T-cell (primary cell): ENCODE results near the gene CD300C. TPM values are rescaled to one million over a fixed set of nuclear protein-coding genes. Genes with fewer than 3 reads are reported as not detected.
"Not testable (repeated sequence)": the region's sequence is repeated elsewhere in the genome, so short reads cannot be mapped to it uniquely, and the experiment has no call there.

Source experiments
- ATAC-seq, 4 experiments: fragments of 200-7000 bp in 3 of 4; fragments of 150-1000 bp in 1 of 4; cut with Tn5 transposase; replicated peaks in 1 of 4; 1 replicate in 3 of 4; 2 replicates in 1 of 4; pipeline ENCODE4 v1.10.0; 2021; ENCODE audit warnings: moderate library complexity in 3 of 4, mild to moderate bottlenecking in 2 of 4, moderate number of reproducible peaks in 1 of 4
- CTCF ChIA-PET, 2 donors: fragments of 300-600 bp; sonication (Branson Sonifier 250); formaldehyde crosslinking; loops; one replicate each; lab custom pipeline; 2022; ENCODE audit warnings: antibody characterized with exemption in 2 of 2; lab: Charles Lee
- POLR2A ChIA-PET, 2 donors: fragments of 300-600 bp; sonication (Branson Sonifier 250); formaldehyde crosslinking; loops; one replicate each; lab custom pipeline; 2022; ENCODE audit warnings: antibody characterized with exemption in 2 of 2; lab: Charles Lee
- DNase-seq, 35 experiments: peaks; one replicate each; pipeline versions ENCODE4 v3.0.0 to v3.0.0-alpha.2; 2013 to 2023
- H3K27ac ChIP-seq: one replicate; pipeline ENCODE4 v1.5.1; 2013; ENCODE audit warnings: low read length
- H3K27me3 ChIP-seq, 2 experiments: replicated peaks in 1 of 2; 1 replicate in 1 of 2; 2 replicates in 1 of 2; pipeline versions ENCODE4 v1.6.1 to v1.7.0; 2013; ENCODE audit warnings: low read length in 1 of 2, mixed read lengths in 1 of 2; ENCODE audit not compliant: control insufficient read depth in 2 of 2, insufficient read depth in 2 of 2; ENCODE audit errors: extremely low read depth in 1 of 2
- H3K36me3 ChIP-seq, 2 donors: 1 replicate in 1 of 2; 2 replicates in 1 of 2; pipeline versions ENCODE4 v1.6.1 to v1.7.0; 2013; ENCODE audit warnings: low read length in 1 of 2; ENCODE audit not compliant: control insufficient read depth in 2 of 2, insufficient read depth in 1 of 2; ENCODE audit errors: extremely low read depth in 1 of 2
- H3K4me1 ChIP-seq, 2 experiments: 1 replicate in 1 of 2; 2 replicates in 1 of 2; pipeline versions ENCODE4 v1.6.1 to v1.7.0; 2013; ENCODE audit warnings: low read length in 2 of 2, mixed read lengths in 1 of 2; ENCODE audit not compliant: insufficient read depth in 2 of 2, control insufficient read depth in 1 of 2; ENCODE audit errors: extremely low read depth in 1 of 2
- H3K4me3 ChIP-seq, 2 donors: 1 replicate in 1 of 2; 2 replicates in 1 of 2; pipeline versions ENCODE4 v1.5.1 to v1.7.0; 2013; ENCODE audit warnings: mild to moderate bottlenecking in 2 of 2, low read length in 1 of 2, moderate library complexity in 1 of 2; ENCODE audit not compliant: control insufficient read depth in 1 of 2; ENCODE audit errors: extremely low read depth in 1 of 2
- H3K9me3 ChIP-seq: 2 replicates; pipeline ENCODE4 v1.7.0; 2013
- H3K27ac Mint-ChIP-seq, 2 donors: one replicate each; pipeline ENCODE4 v1.8.0; 2020 to 2021; ENCODE audit warnings: mild to moderate bottlenecking in 2 of 2, mixed read lengths in 2 of 2
- H3K27me3 Mint-ChIP-seq, 2 donors: one replicate each; pipeline ENCODE4 v1.8.0; 2021 to 2022; ENCODE audit warnings: mixed read lengths in 2 of 2
- H3K36me3 Mint-ChIP-seq: one replicate; pipeline ENCODE4 v1.8.0; 2021; ENCODE audit warnings: mixed read lengths
- H3K4me1 Mint-ChIP-seq, 3 donors: one replicate each; pipeline ENCODE4 v1.8.0; 2020 to 2022; ENCODE audit warnings: mixed read lengths in 3 of 3, mild to moderate bottlenecking in 1 of 3
- H3K4me3 Mint-ChIP-seq, 3 donors: one replicate each; pipeline ENCODE4 v1.8.0; 2020 to 2022; ENCODE audit warnings: mild to moderate bottlenecking in 3 of 3, mixed read lengths in 3 of 3, moderate library complexity in 3 of 3
- H3K9me3 Mint-ChIP-seq, 3 donors: one replicate each; pipeline ENCODE4 v1.8.0; 2020 to 2022; ENCODE audit warnings: mixed read lengths in 3 of 3
- WGBS: methylation state at CpG from one replicate; pipeline ENCODE4 v1.1.5; 2013; ENCODE audit warnings: missing lambda C conversion rate; ENCODE audit not compliant: insufficient coverage; 5-methylcytosine and 5-hydroxymethylcytosine counted together
- total RNA-seq, 35 experiments: library from RNA in 6 of 35; stranded (reverse) in 6 of 35; fragments of 120-200 nt in 1 of 35; gene quantifications; one replicate each; pipeline versions ENCODE4 v1.2.1 to v1.2.4 and lab custom pipeline; 2013 to 2026

CD300C gene
- total RNA-seq, 5 donors from 2014 or later (not counting 1 experiment from before 2014, with no cell fraction given): 0.18 TPM; not detected in 4

DNA sequence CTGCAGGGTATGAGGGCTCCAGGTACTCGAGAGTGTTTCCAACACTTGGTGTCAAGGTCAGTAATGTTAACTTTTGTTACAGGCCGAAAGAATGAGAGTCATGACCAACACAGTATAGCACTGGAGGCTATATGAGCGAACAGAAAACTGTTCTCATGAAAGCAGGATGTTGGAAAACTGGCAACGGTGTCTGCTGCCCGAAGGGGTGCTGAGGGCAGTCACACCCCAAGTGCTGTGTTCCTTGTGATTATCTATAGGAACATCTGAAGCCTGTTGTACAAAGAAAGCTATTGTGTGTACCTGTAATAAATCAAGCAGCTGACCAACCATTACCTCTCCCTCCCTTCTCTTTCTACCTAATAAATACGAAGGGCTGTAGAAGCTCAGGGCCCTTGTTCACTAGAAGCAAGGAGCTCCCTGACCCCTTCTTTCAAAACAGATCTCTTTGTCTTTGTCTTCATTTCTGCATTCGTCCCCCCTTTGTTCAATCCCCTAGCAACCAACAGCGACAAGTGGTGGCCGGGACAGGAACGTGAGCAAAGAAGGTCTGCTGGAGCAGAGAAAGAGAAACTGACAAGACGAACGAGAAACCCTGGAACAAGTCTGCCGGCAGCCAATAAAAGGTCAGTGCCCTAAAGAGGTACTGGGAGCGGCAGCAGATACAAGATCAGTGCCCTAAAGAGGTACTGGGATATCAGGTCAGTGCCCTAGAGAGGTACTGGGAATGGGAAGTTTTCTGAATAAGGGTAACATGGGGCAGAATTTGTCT is 38.6 kb upstream of the CD300C start:
- no peak for ATAC-seq
- Mint-ChIP-seq H3K4me1 (peaks cover 8 to 12% (median 11%) of the 10 kb centered on the region in 3 donors), H3K27me3 (peaks cover 0 to 22% of the 10 kb centered on the region in 2 donors), H3K36me3 (no peaks in the 10 kb centered on the region), H3K4me3 (no peak overlapping the region), H3K9me3 (no peaks in the 10 kb centered on the region), H3K27ac (no peak overlapping the region)
- Histone ChIP-seq H3K27me3 (peaks cover 0 to 9% of the 10 kb centered on the region in 2 experiments), H3K36me3 (no peaks in the 10 kb centered on the region), H3K9me3 (no peaks in the 10 kb centered on the region), H3K4me1 (peaks cover 0 to 8% of the 10 kb centered on the region in 2 experiments), H3K27ac (no peak overlapping the region), H3K4me3 (no peak overlapping the region)
- CTCF ChIA-PET: no interaction called here
- DNase-seq: no peak
- POLR2A ChIA-PET: no interaction called here
- 91% methylated on average over 11 of the region's 14 CpGs for WGBS

DNA sequence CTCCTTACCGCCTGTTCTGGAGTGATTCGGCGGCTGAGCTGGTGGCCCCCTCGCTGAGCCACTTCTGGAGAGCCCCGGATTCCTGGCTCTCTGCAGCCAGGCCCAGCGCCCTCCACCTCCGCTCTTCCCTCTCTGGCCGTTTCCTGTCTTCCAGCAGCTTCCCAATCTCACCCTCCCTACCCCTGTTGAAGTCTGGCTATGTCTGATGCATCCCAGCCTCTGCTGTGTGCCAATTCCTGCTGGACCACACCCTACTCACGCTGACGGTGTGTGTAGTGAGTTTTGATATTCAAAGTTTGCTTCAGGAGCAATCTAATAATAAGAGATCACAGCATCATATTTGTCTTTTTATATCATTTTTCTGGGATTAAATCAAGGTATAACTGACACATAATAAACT is 36.7 kb upstream of the CD300C start:
- Mint-ChIP-seq H3K4me1 (peaks cover 14 to 17% (median 16%) of the 10 kb centered on the region in 3 donors), H3K27me3 (peaks cover 0 to 12% of the 10 kb centered on the region in 2 donors), H3K4me3 (no peak overlapping the region), H3K27ac (no peak overlapping the region), H3K36me3 (no peaks in the 10 kb centered on the region), H3K9me3 (no peaks in the 10 kb centered on the region)
- peaks cover 0 to 11% of the 10 kb centered on the region in 2 experiments for H3K4me1 ChIP-seq
- H3K27ac ChIP-seq: no peak overlapping the region
- DNase-seq: no peak
- ATAC-seq: no peak
- H3K9me3 ChIP-seq: no peaks in the 10 kb centered on the region
- WGBS: 87% methylated on average over 7 of the region's 10 CpGs
- peaks cover 0 to 6% of the 10 kb centered on the region in 2 experiments for H3K27me3 ChIP-seq
- POLR2A ChIA-PET: no interaction called here
- H3K4me3 ChIP-seq: no peak overlapping the region
- CTCF ChIA-PET: no interaction called here
- H3K36me3 ChIP-seq: no peaks in the 10 kb centered on the region

DNA sequence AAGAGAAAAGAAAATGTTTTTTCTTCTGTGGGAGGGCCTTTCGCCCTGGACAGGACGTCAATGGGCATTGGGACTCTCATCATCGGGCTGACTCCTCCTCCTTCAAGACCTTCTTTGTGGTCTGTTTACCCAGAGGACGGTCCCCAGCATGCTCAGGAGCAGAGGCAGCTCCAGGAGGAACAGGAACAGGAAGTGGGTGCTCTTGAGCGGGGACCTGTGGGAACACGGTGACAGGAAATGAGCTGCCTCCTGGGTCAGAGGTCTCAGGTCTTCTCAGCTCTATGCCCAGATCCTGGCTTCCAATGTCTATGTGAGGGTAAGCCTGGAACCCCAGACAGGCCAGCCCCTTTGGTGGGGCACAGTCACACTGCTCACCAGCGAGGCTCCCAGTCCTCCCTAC is 34.0 kb upstream of the CD300C start:
- DNase-seq (no peak), ATAC-seq (no peak)
- ChIA-PET POLR2A (no interaction called here), CTCF (no interaction called here)
- Mint-ChIP-seq H3K27me3 (peaks cover 0 to 2% of the 10 kb centered on the region in 2 donors), H3K4me3 (peak overlapping the region in 1 of 3 donors; percentile 36), H3K36me3 (no peaks in the 10 kb centered on the region), H3K27ac (no peak overlapping the region), H3K4me1 (peaks cover 14 to 17% (median 16%) of the 10 kb centered on the region in 3 donors), H3K9me3 (no peaks in the 10 kb centered on the region)
- H3K27me3 ChIP-seq: peaks cover 0 to 5% of the 10 kb centered on the region in 2 experiments
- no peak overlapping the region for H3K27ac ChIP-seq
- H3K36me3 ChIP-seq: no peaks in the 10 kb centered on the region
- no peak overlapping the region for H3K4me3 ChIP-seq
- peaks cover 0 to 11% of the 10 kb centered on the region in 2 experiments for H3K4me1 ChIP-seq
- H3K9me3 ChIP-seq: no peaks in the 10 kb centered on the region
- WGBS: 40% methylated on average over 7 of the region's 7 CpGs

DNA sequence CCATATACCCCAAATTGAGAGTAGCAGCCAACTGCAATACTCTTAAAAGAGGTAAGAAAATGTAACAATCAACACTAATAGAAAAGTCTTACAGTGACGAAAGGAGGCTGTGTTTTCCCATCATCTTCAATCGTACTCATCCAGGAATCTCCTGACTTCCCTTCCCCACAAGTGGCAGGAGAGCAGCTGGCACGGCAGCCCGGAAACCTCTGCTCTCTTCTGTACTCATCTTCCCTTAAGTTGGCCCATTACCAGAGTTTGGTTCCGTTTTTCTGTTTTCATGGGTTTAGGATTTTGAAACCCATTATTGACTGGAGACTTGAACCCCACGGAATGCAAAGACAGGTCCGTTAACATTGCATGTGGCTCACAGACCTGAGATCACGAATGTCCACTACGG is 33.1 kb upstream of the CD300C start:
- CTCF ChIA-PET: no interaction called here
- POLR2A ChIA-PET: no interaction called here
- H3K36me3 ChIP-seq: no peaks in the 10 kb centered on the region
- no peak overlapping the region for H3K27ac Mint-ChIP-seq
- H3K9me3 Mint-ChIP-seq: no peaks in the 10 kb centered on the region
- H3K4me1 Mint-ChIP-seq: peaks cover 14 to 17% (median 16%) of the 10 kb centered on the region in 3 donors
- no peak for ATAC-seq
- H3K27ac ChIP-seq: no peak overlapping the region
- peaks cover 0 to 3% of the 10 kb centered on the region in 2 experiments for H3K27me3 ChIP-seq
- H3K9me3 ChIP-seq: no peaks in the 10 kb centered on the region
- no peak for DNase-seq
- WGBS: 98% methylated on average over 7 of the region's 9 CpGs
- peaks cover 2 to 6% of the 10 kb centered on the region in 2 donors for H3K27me3 Mint-ChIP-seq
- peak overlapping the region in 1 of 3 donors; percentile 36 for H3K4me3 Mint-ChIP-seq
- peaks cover 0 to 11% of the 10 kb centered on the region in 2 experiments for H3K4me1 ChIP-seq
- H3K36me3 Mint-ChIP-seq: no peaks in the 10 kb centered on the region
- no peak overlapping the region for H3K4me3 ChIP-seq

DNA sequence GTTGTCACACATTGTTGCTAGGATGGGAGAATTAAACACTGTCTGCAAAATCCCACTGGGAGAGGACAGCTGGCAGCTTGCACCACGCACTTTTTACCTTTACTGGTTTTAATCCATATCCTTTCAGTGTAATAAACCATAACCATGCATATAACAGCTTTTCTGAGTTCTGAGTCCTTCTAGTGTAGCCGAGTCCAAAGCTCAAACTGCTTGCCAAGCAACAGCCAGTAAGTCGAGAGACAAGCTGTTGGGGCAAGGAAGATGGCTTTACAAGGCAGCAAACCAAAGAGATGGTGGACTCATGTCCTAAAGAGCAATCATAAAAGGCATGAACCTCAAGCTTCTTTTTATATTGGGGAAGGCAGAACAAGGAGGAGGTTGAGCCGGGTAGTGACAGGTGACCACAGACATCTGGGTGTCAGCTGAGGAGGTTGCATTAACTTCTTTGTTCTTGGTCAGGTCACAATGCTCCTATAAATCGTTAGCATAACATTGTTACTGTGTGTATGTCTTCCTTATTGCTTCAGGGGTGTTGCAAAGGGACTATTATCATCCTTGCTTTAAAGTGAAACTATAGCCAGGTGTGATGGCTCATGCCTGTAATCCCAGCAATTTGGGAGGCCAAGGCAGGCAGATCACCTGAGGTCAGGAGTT is 28.7 kb upstream of the CD300C start:
- WGBS: 55% methylated on average over 4 of the region's 5 CpGs

DNA sequence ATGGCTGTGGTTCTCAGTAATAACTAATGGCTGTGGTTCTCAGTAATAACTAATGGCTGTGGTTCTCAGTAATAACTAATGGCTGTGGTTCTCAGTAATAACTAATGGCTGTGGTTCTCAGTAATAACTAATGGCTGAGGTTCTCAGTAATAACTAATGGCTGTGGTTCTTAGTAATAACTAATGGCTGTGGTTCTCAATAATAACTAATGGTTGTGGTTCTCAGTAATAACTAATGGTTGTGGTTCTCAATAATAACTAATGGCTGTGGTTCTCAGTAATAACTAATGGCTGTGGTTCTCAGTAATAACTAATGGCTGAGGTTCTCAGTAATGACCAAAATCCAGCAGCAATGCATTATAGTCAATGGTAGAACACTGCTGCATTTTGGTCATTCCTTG is 27.7 kb upstream of the CD300C start:
- H3K4me3 Mint-ChIP-seq, ATAC-seq, H3K9me3 Mint-ChIP-seq: not testable (repeated sequence)

More for the DNA sequence above, 28.7 kb upstream of the CD300C start:
- Histone ChIP-seq H3K36me3 (no peaks in the 10 kb centered on the region), H3K4me1 (peaks cover 0 to 5% of the 10 kb centered on the region in 2 experiments), H3K9me3 (no peaks in the 10 kb centered on the region), H3K27me3 (peaks cover 0 to 20% of the 10 kb centered on the region in 2 experiments), H3K4me3 (no peak overlapping the region), H3K27ac (no peak overlapping the region)
- Mint-ChIP-seq H3K4me3 (no peak overlapping the region), H3K36me3 (no peaks in the 10 kb centered on the region), H3K9me3 (no peaks in the 10 kb centered on the region), H3K4me1 (peaks cover 6 to 8% (median 7%) of the 10 kb centered on the region in 3 donors), H3K27me3 (peaks cover 6 to 15% of the 10 kb centered on the region in 2 donors), H3K27ac (no peak overlapping the region)
- CTCF ChIA-PET: no interaction called here
- POLR2A ChIA-PET: no interaction called here
- DNase-seq (no peak), ATAC-seq (no peak)

More for the DNA sequence above, 27.7 kb upstream of the CD300C start:
- H3K27me3 ChIP-seq: peaks cover 0 to 30% of the 10 kb centered on the region in 2 experiments
- H3K27ac Mint-ChIP-seq, POLR2A ChIA-PET, H3K36me3 Mint-ChIP-seq, DNase-seq, H3K27ac ChIP-seq, H3K4me1 Mint-ChIP-seq, H3K9me3 ChIP-seq, H3K4me1 ChIP-seq, H3K36me3 ChIP-seq, CTCF ChIA-PET, H3K4me3 ChIP-seq: not testable (repeated sequence)
- peaks cover 11 to 24% of the 10 kb centered on the region in 2 donors for H3K27me3 Mint-ChIP-seq
